Psoas muscle (tissue), 8 donors: ENCODE data around the gene ITPRIP. TPM values are rescaled to one million over a fixed set of nuclear protein-coding genes. Genes with fewer than 3 reads are reported as not detected.

ENCODE experiments used
- ATAC-seq, 4 donors: fragments of 200-7000 bp; cut with Tn5 transposase; one replicate each; pipeline ENCODE4 v1.9.1; 2020; ENCODE audit warnings: moderate library complexity in 3 of 4, mild to moderate bottlenecking in 2 of 4
- DNase-seq, 2 donors: peaks; one replicate each; pipeline ENCODE4 v3.0.0-alpha.2; 2020
- H3K27ac ChIP-seq: fragments of 200-600 bp; one replicate; pipeline ENCODE4 v1.8.0; 2022
- H3K27me3 ChIP-seq, 3 donors: fragments of 200-600 bp in 1 of 3; one replicate each; pipeline versions ENCODE4 v1.6.1 to v1.8.0; 2013 to 2022; ENCODE audit warnings: low read length in 2 of 3, mild to moderate bottlenecking in 2 of 3, moderate library complexity in 1 of 3; ENCODE audit not compliant: insufficient read depth in 3 of 3
- H3K36me3 ChIP-seq, 2 donors: fragments of 200-600 bp in 1 of 2; one replicate each; pipeline versions ENCODE4 v1.6.1 to v1.8.0; 2013 to 2022; ENCODE audit warnings: low read depth in 1 of 2, mild to moderate bottlenecking in 1 of 2, moderate library complexity in 1 of 2; ENCODE audit not compliant: insufficient read depth in 1 of 2
- H3K4me1 ChIP-seq: fragments of 200-600 bp; one replicate; pipeline ENCODE4 v1.8.0; 2022
- H3K4me3 ChIP-seq: fragments of 200-600 bp; one replicate; pipeline ENCODE4 v1.8.0; 2022; ENCODE audit warnings: mild to moderate bottlenecking
- H3K9me3 ChIP-seq: fragments of 200-600 bp; one replicate; pipeline ENCODE4 v1.8.0; 2022
- CTCF ChIP-seq: fragments of 200-600 bp; IDR thresholded peaks from one replicate; pipeline ENCODE4 v1.8.0; 2022; ENCODE audit warnings: antibody characterized with exemption
- WGBS, 3 donors: extraction: QIAGEN DNeasy Blood & Tissue Kit; methylation state at CpG; one replicate each; pipeline versions ENCODE4 v1.1.6 to v1.1.7; 2013; 5-methylcytosine and 5-hydroxymethylcytosine counted together
- intact Hi-C, 2 donors: fragments of 100-400 bp; cut with DNase I; formaldehyde crosslinking; loops; one replicate each; pipeline versions ENCODE4 v1.11.0 to v1.14.2; 2022
- polyA plus RNA-seq, 3 donors: library from polyadenylated mRNA; stranded (reverse); fragments of 200-250 nt; gene quantifications; one replicate each; pipeline ENCODE4 v1.2.3, GENCODE V29; 2013
- total RNA-seq, 4 donors: library from RNA; stranded (reverse); fragmentation: NEBNext Ultra II Directional in 2 of 4; extraction: Animal tissue kit (Norgen Biotek cat#: 25700) in 2 of 4; gene quantifications; one replicate each; pipeline versions ENCODE4 v1.2.1 to v1.2.4, GENCODE V29; 2021 to 2023
- donor health status: healthy with polysubstance abuse.
- donor health status: DM: no; HTN: no; CAD: no; lungs with moderate emphysema.
- donor health status: Bipolar disorder and iron deficiency.
- donor health status: healthy.
- donor health status: DM: yes; HTN: yes; CAD: no.
- donor health status: DM: no; HTN: no; CAD: no.
- donor health status: DM: no; HTN: no; CAD: no.
- donor health status: DM: yes; HTN: yes; CAD: no.

Gene ITPRIP
- total and polyA plus RNA-seq, 7 donors: 6.2 to 118 (median 9.7) TPM

- peaks cover 0 to 3% of the 10 kb centered on the region in 2 donors for H3K36me3 ChIP-seq
- no peak overlapping the region for H3K4me3 ChIP-seq
- ATAC-seq (no peak), DNase-seq (no peak)
- H3K27me3 ChIP-seq: no peaks in the 10 kb centered on the region
- no peaks in the 10 kb centered on the region for H3K9me3 ChIP-seq
- intact Hi-C loops: no loop called here
- H3K27ac ChIP-seq: peak overlapping the region; percentile 57
- WGBS, 3 donors: 94 to 96% (median 96%) methylated on average over 6 of the region's 6 CpGs
- no peak for TF ChIP-seq CTCF
- H3K4me1 ChIP-seq: peaks cover 70% of the 10 kb centered on the region
These were observed 3.7 kb downstream of the ITPRIP start for GRCh38 chr10:104334561-104334960.

GRCh38 chr10:104333728-104334373 is 4.4 kb downstream of the ITPRIP start:
- H3K4me3 ChIP-seq: no peak overlapping the region
- no peak for DNase-seq
- peaks cover 76% of the 10 kb centered on the region for H3K4me1 ChIP-seq
- H3K36me3 ChIP-seq: peaks cover 0 to 3% of the 10 kb centered on the region in 2 donors
- no peaks in the 10 kb centered on the region for H3K27me3 ChIP-seq
- peak overlapping the region; percentile 57 for H3K27ac ChIP-seq
- no peak for ATAC-seq
- no peak for TF ChIP-seq CTCF
- no peaks in the 10 kb centered on the region for H3K9me3 ChIP-seq
- intact Hi-C loops: no loop called here
- 51 to 70% (median 55%) methylated on average over 15 of the region's 15 CpGs for WGBS, 3 donors

DNA sequence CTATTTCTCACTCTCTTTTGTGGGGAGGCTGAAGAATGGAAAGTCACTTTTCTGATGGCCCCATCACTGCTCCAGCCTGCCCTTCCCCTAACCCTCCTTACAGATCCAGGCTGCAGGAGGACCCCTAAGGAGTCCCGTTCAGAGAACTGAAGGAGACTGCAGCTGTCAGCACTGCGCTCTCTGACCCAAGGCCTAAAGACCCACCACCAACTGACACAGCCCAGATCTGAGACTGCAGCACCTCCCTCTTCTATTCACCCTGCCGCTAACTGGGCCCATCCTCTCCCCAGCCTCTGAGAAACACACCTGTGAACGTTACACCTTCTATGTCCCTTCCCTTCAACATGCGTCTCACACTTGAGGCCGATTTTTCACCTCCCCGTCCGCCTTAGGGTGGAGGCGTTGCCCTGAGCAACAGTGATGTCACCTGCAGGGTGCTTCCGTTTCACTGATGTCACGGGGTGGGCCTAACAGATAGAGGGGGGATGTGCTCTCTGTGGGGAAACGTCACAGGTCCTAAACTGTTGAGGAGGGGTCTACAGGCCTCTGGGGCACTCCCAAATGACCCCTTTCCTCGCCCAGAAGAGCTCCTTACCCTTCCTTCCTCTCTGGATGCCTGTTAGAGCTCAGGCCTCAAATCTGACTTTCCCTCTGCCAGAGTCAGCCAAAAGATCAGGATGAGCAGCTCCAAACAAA is 5.1 kb downstream of the ITPRIP start:
- no peak for DNase-seq
- intact Hi-C loops: no loop called here
- no peak for ATAC-seq

GRCh38 chr10:104332243-104333031 is 5.8 kb downstream of the ITPRIP start:
- intact Hi-C loops: no loop called here
- Histone ChIP-seq H3K27ac (peak overlapping the region; percentile 83), H3K9me3 (no peaks in the 10 kb centered on the region), H3K4me1 (peaks cover 81% of the 10 kb centered on the region), H3K4me3 (no peak overlapping the region), H3K27me3 (no peaks in the 10 kb centered on the region), H3K36me3 (peaks cover 0 to 3% of the 10 kb centered on the region in 2 donors)
- TF ChIP-seq CTCF: no peak
- WGBS, 3 donors: 71 to 77% (median 76%) methylated on average over 11 of the region's 11 CpGs
- DNase-seq (no peak), ATAC-seq (no peak)

More for the DNA sequence above, 5.1 kb downstream of the ITPRIP start:
- H3K4me3 ChIP-seq: no peak overlapping the region
- TF ChIP-seq CTCF: no peak
- no peaks in the 10 kb centered on the region for H3K9me3 ChIP-seq
- H3K27me3 ChIP-seq: no peaks in the 10 kb centered on the region
- H3K4me1 ChIP-seq: peaks cover 76% of the 10 kb centered on the region
- peaks cover 0 to 3% of the 10 kb centered on the region in 2 donors for H3K36me3 ChIP-seq
- peak overlapping the region; percentile 57 for H3K27ac ChIP-seq
- 74 to 80% (median 76%) methylated on average over 13 of the region's 13 CpGs for WGBS, 3 donors
